Measurements from ENCODE around the gene PIGS.

DNA sequence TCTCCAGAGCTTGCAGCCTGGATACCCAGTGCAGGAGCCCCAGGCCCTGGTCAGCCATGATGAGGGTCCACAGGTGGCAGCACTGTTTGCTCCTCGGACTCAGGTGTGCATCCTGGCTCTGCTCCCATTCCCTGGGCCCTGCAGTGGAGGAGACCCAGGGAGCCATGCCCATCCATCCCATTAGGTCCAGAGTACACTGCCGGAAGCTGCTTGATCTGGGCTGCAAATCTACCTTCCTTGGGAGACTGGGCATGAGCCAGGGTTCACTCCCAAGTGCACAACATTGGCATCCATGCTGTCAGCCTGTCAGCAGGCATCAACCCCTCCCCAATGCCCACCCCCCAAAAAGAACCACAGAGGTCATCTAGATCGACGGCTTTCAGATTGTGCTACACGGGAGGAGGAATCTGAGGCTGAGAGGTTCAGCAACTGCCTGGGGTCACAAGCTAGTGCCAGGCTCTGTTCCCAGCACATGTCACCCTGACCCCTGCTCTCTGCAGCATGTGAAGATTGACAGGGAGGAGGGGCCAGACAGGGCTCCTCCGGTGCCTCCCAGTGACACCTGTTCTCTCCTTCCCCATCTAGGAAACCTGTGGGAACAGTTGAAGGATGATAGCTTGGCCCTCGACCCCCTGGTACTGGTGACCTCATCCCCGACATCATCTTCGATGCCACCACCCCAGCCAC, 34.6 kb downstream of the PIGS start:
- no peak for TF ChIP-seq POLR2A (conservative IDR thresholded peaks at IDR 0.05)
- no peak for TF ChIP-seq CTCF (IDR thresholded peaks at IDR 0.05 in 2 of 3, conservative IDR thresholded peaks at IDR 0.05 in 1 of 3; ENCODE audit: insufficient read depth in 2 of 3, low read depth in 1 of 3, low read length in 3 of 3)
- no peak for TF ChIP-seq BHLHE40 (IDR thresholded peaks at IDR 0.05; ENCODE audit: low read length)
- TF ChIP-seq, protein P1, sequence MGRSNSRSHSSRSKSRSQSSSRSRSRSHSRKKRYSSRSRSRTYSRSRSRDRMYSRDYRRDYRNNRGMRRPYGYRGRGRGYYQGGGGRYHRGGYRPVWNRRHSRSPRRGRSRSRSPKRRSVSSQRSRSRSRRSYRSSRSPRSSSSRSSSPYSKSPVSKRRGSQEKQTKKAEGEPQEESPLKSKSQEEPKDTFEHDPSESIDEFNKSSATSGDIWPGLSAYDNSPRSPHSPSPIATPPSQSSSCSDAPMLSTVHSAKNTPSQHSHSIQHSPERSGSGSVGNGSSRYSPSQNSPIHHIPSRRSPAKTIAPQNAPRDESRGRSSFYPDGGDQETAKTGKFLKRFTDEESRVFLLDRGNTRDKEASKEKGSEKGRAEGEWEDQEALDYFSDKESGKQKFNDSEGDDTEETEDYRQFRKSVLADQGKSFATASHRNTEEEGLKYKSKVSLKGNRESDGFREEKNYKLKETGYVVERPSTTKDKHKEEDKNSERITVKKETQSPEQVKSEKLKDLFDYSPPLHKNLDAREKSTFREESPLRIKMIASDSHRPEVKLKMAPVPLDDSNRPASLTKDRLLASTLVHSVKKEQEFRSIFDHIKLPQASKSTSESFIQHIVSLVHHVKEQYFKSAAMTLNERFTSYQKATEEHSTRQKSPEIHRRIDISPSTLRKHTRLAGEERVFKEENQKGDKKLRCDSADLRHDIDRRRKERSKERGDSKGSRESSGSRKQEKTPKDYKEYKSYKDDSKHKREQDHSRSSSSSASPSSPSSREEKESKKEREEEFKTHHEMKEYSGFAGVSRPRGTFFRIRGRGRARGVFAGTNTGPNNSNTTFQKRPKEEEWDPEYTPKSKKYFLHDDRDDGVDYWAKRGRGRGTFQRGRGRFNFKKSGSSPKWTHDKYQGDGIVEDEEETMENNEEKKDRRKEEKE (IDR thresholded peaks at IDR 0.05; ENCODE audit: borderline replicate concordance in 1 of 2, control insufficient read depth in 1 of 2, low read depth in 2 of 2, low read length in 1 of 2) = no peak
- TF ChIP-seq IRF9 (tag; IDR thresholded peaks at IDR 0.05) = no peak
- TF ChIP-seq PKNOX1 (IDR thresholded peaks at IDR 0.05) = 0 out of 2 replicates have a peak, but pooled peaks have one; percentile 5
- TF ChIP-seq RAD21 (CRISPR knock-in tag; conservative IDR thresholded peaks at IDR 0.05 in 1 of 2, IDR thresholded peaks at IDR 0.05 in 1 of 2) = no peak
- no peak for TF ChIP-seq ARID4B (CRISPR knock-in tag; IDR thresholded peaks at IDR 0.05)
- TF ChIP-seq NFYB (IDR thresholded peaks at IDR 0.05; ENCODE audit: extremely low read depth, insufficient read length) = no peak
- TF ChIP-seq TEAD2 (tag; IDR thresholded peaks at IDR 0.05) = no peak
- TF ChIP-seq MED1 (CRISPR knock-in tag; IDR thresholded peaks at IDR 0.05; ENCODE audit: borderline replicate concordance) = no peak
- no peak for TF ChIP-seq CEBPZ (IDR thresholded peaks at IDR 0.05; ENCODE audit: borderline replicate concordance, low read depth, low read length)
